Activated T-cell treated with anti-CD3 and anti-CD28 coated beads for 48 hours (primary cell): ENCODE data around the gene NAA20.

Source experiments
- DNase-seq: peaks from one replicate; pipeline ENCODE4 v3.0.0-alpha.2; 2020; ENCODE audit warnings: low read depth

The NAA20 gene

GRCh38 chr20:20076297-20077065, 59.3 kb downstream of the NAA20 start:
- no peak for DNase-seq

- no peak for DNase-seq
These were observed 60.9 kb downstream of the NAA20 start for GRCh38 chr20:20078041-20078440.

GRCh38 chr20:20079102-20079784, 62.1 kb downstream of the NAA20 start:
- no peak for DNase-seq
